H1 (cell line): Measurements from ENCODE around the gene RPRD1A. TPM values are rescaled to one million over a fixed set of nuclear protein-coding genes. Genes with fewer than 3 reads are reported as not detected.

Experiments
- CHD7 ChIP-seq: fragments of 300-600 bp; sonication (generic); IDR thresholded peaks from 2 replicates; pipeline ENCODE4 v1.7.1; 2012; ENCODE audit warnings: low read length, moderate library complexity, mild to moderate bottlenecking, inconsistent platforms; ENCODE audit not compliant: insufficient replicate concordance
- MAFK ChIP-seq: IDR thresholded peaks from 2 replicates; pipeline ENCODE4 v1.6.1; 2012; ENCODE audit warnings: low read depth, mild to moderate bottlenecking, improper control_type of control experiment, low read length
- NANOG ChIP-seq: IDR thresholded peaks from 2 replicates; pipeline ENCODE4 v1.6.1; 2011; ENCODE audit warnings: low read length, low read depth, mild to moderate bottlenecking, inconsistent platforms; ENCODE audit not compliant: insufficient read depth, poor library complexity, severe bottlenecking
- RAD21 ChIP-seq, 2 experiments: IDR thresholded peaks in 1 of 2; conservative IDR thresholded peaks in 1 of 2; 2 replicates each; pipeline ENCODE4 v1.6.1; 2011; ENCODE audit warnings: low read depth in 2 of 2, low read length in 2 of 2, improper control_type of control experiment in 1 of 2, inconsistent platforms in 1 of 2, mild to moderate bottlenecking in 1 of 2, moderate library complexity in 1 of 2
- RXRA ChIP-seq: IDR thresholded peaks from 2 replicates; pipeline ENCODE4 v1.6.1; 2011; ENCODE audit warnings: low read depth, mild to moderate bottlenecking, low read length, moderate library complexity; ENCODE audit not compliant: insufficient read depth
- SP1 ChIP-seq: IDR thresholded peaks from 2 replicates; pipeline ENCODE4 v1.6.1; 2011; ENCODE audit warnings: low read depth, low read length
- TAF7 ChIP-seq: optimal IDR thresholded peaks from 2 replicates; pipeline ENCODE3; 2011; ENCODE audit warnings: low read depth, mild to moderate bottlenecking, inconsistent platforms, low read length, moderate library complexity, borderline replicate concordance
- YY1 ChIP-seq: IDR thresholded peaks from 2 replicates; pipeline ENCODE4 v1.6.1; 2011; ENCODE audit warnings: low read depth, mild to moderate bottlenecking, low read length
- ZNF274 ChIP-seq: IDR thresholded peaks from 2 replicates; pipeline ENCODE4 v1.7.0; 2012; ENCODE audit warnings: low read length, borderline replicate concordance; ENCODE audit errors: extremely low read depth
- polyA plus RNA-seq, 7 experiments: library from polyadenylated mRNA; depleted of rRNA in 3 of 7; stranded (reverse) in 5 of 7; unstranded in 2 of 7; fragments of >200 nt in 5 of 7; fragments of 200-250 nt in 2 of 7; gene quantifications; 1 replicate in 5 of 7; 2 replicates in 1 of 7; 4 replicates in 1 of 7; pipeline versions ENCODE4 v1.2.1 to v1.2.3, GENCODE V29; 2011 to 2013; ENCODE audit warnings: missing spikeins in 2 of 7, mixed read lengths in 2 of 7
- total RNA-seq: library from RNA; stranded (reverse); fragmentation: NEBNext Ultra II Directional; extraction: Animal tissue kit (Norgen Biotek cat#: 25700); gene quantifications from 2 replicates; pipeline ENCODE4 v1.2.1, GENCODE V29; 2021
- TF ChIP-seq, protein P1 (sequence below): IDR thresholded peaks from 2 replicates; pipeline ENCODE4 v1.6.1; 2012; ENCODE audit warnings: low read length, inconsistent platforms

The RPRD1A gene
- total and polyA plus RNA-seq, 2 of the 8 experiments (the other 6 are each of a cell fraction or from before 2014, with no cell fraction given): 40.5 to 106 TPM

- TF ChIP-seq, protein P1, sequence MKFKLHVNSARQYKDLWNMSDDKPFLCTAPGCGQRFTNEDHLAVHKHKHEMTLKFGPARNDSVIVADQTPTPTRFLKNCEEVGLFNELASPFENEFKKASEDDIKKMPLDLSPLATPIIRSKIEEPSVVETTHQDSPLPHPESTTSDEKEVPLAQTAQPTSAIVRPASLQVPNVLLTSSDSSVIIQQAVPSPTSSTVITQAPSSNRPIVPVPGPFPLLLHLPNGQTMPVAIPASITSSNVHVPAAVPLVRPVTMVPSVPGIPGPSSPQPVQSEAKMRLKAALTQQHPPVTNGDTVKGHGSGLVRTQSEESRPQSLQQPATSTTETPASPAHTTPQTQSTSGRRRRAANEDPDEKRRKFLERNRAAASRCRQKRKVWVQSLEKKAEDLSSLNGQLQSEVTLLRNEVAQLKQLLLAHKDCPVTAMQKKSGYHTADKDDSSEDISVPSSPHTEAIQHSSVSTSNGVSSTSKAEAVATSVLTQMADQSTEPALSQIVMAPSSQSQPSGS: no peak
- no peak for TF ChIP-seq CHD7
- TF ChIP-seq RXRA: no peak
- TF ChIP-seq RAD21 (IDR thresholded peaks at IDR 0.05 in 1 of 2, conservative IDR thresholded peaks at IDR 0.05 in 1 of 2; ENCODE audit: low read depth in 2 of 2, low read length in 2 of 2): no peak
- TF ChIP-seq TAF7: no peak
- no peak for TF ChIP-seq MAFK
- no peak for TF ChIP-seq NANOG
- TF ChIP-seq SP1: no peak
- TF ChIP-seq YY1: no peak
- TF ChIP-seq ZNF274: no peak
Observed at GRCh38 chr18:36047521-36047920, 19.8 kb downstream of the RPRD1A start (continued).
